Muscle of arm (tissue), 12 donors: Measurements from ENCODE around the gene PFKL. TPM values are rescaled to one million over a fixed set of nuclear protein-coding genes. Genes with fewer than 3 reads are reported as not detected.

Source experiments
- polyA plus RNA-seq, 12 donors: library from polyadenylated mRNA; unstranded; fragments of 120-200 nt; gene quantifications; one replicate each; pipeline ENCODE4 v1.2.1, GENCODE V29; 2013; ENCODE audit not compliant: insufficient read length in 12 of 12

Gene PFKL
- polyA plus RNA-seq, 12 donors = 38.5 to 85.1 (median 52.2) TPM; not detected in 1

Other genes starting within 250 kb of the PFKL start
- 10 to 100 TPM in 1 of 12 donors, 1 to 10 TPM in 9, not detected in 2; 1.6 to 10.3 (median 7.1) TPM for gene PWP2, start 192.7 kb upstream of the PFKL start, polyA plus RNA-seq
- 10 to 100 TPM in 11 of 12 donors, not detected in 1; 18.8 to 51.7 (median 25.7) TPM for gene GATD3, start 166.4 kb upstream of the PFKL start, polyA plus RNA-seq
- gene ICOSLG, start 59.1 kb upstream of the PFKL start, polyA plus RNA-seq = 10 to 100 TPM in 2 of 12 donors, 1 to 10 TPM in 10; 4.6 to 78.0 (median 7.4) TPM
- gene DNMT3L, start 38.2 kb upstream of the PFKL start, polyA plus RNA-seq = under 1 TPM in 1 of 12 donors, not detected in 11; 0.26 TPM
- gene AIRE, start 14.2 kb upstream of the PFKL start, polyA plus RNA-seq = under 1 TPM in 8 of 12 donors, not detected in 4; 0.05 to 0.84 (median 0.08) TPM
- 10 to 100 TPM in 11 of 12 donors, not detected in 1; 10.7 to 21.2 (median 13.6) TPM for gene CFAP410, start 39.3 kb downstream of the PFKL start, polyA plus RNA-seq
- 1 to 10 TPM in 7 of 12 donors, under 1 TPM in 3, not detected in 2; 0.60 to 2.2 (median 1.4) TPM for gene TRPM2, start 53.6 kb downstream of the PFKL start, polyA plus RNA-seq
- gene LRRC3, start 155.5 kb downstream of the PFKL start, polyA plus RNA-seq = 1 to 10 TPM in 11 of 12 donors, not detected in 1; 1.8 to 5.7 (median 2.4) TPM
- gene KRTAP10-1, start 240.1 kb downstream of the PFKL start, polyA plus RNA-seq = not detected